Activated CD4-positive, CD25-positive, alpha-beta regulatory T cell (primary cell): ENCODE results near the gene GGA3.
"Not testable (repeated sequence)": the region's sequence is repeated elsewhere in the genome, so short reads cannot be mapped to it uniquely, and the experiment has no call there.

Source experiments
- DNase-seq, 4 experiments: peaks; one replicate each; lab custom pipeline; 2025; lab: John Stamatoyannopoulos, UW

GGA3 gene

GRCh38 chr17:75225016-75225415 is 36.4 kb downstream of the GGA3 start:
- no peak for DNase-seq

- no peak for DNase-seq
Measured at GRCh38 chr17:75219815-75220214, 41.6 kb downstream of the GGA3 start.

GRCh38 chr17:75218131-75218530 is 43.3 kb downstream of the GGA3 start:
- no peak for DNase-seq

GRCh38 chr17:75209061-75209460 is 52.3 kb downstream of the GGA3 start:
- DNase-seq, result no peak

GRCh38 chr17:75208161-75208560 is 53.2 kb downstream of the GGA3 start:
- DNase-seq, result no peak

- DNase-seq, result no peak
Measured at GRCh38 chr17:75207760-75208159, 53.6 kb downstream of the GGA3 start.

GRCh38 chr17:75207050-75207407 is 54.4 kb downstream of the GGA3 start:
- not testable (repeated sequence) for DNase-seq

GRCh38 chr17:75205793-75206163 is 55.6 kb downstream of the GGA3 start:
- no peak for DNase-seq

- peak; percentile 84 to 86 (median 84) for DNase-seq
Measured at GRCh38 chr17:75205037-75205792, 56.2 kb downstream of the GGA3 start, which contains the start of gene NUP85. Gene NUP85 (plus strand): TSS chr17:75205679. CDS start chr17:75205762, 83 bp downstream.

- DNase-seq, result no peak
Measured at GRCh38 chr17:75199886-75200618, 61.4 kb downstream of the GGA3 start.

GRCh38 chr17:75194879-75195278 is 66.5 kb downstream of the GGA3 start:
- no peak for DNase-seq

GRCh38 chr17:75191584-75191983 is 69.8 kb downstream of the GGA3 start:
- no peak for DNase-seq

- no peak for DNase-seq
Measured at GRCh38 chr17:75188614-75189013, 72.8 kb downstream of the GGA3 start.
